HG03108 (cell line): ENCODE measurements around the gene KCNQ5.
A peak's percentile ranks its signal among the peaks of the same experiment; 100 is the strongest.

Experiments
- ATAC-seq: cut with Tn5 transposase; IDR thresholded peaks from one replicate; pipeline ENCODE4 v1.9.1; 2021; ENCODE audit warnings: moderate library complexity; ENCODE audit not compliant: unreplicated experiment

The KCNQ5 gene

DNA sequence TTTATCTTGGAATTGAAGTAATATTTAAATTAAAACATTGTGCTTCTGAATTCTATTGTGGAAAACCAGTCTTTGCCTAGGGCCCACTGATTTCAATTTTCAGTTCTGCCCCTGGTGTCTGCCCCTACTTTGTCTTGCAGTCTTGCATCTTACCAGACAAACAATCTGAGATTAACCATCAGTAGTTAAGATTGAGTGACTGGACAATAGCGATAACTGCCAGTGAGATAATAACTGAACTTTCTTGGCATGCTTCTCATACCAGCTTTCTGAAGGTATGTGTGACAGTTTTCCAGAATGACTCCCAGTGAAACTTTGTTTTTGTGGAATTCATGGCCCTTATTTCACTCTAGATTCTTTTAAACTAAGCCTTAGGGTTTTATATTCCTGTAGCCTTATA is 53.5 kb downstream of the KCNQ5 start:
- no peak for ATAC-seq

DNA sequence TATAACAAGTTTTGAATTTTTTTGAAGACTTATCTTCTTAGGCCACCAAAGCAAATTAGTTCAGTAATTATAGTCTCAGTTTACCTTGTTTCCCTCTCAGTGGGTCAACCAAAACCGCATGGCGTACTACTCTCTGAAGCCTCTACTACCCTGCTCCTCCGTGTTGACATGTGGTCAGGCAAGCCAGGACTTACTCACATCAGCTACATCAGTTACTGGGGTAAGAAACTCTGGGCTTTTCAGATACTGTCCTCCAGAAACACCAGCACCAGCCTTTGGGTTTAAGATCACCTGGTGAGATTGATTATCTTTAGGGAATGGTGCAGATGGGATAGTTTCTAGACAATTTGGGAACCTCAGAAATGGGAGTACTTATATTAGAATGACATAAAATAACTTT is 55.1 kb downstream of the KCNQ5 start:
- ATAC-seq = no peak

DNA sequence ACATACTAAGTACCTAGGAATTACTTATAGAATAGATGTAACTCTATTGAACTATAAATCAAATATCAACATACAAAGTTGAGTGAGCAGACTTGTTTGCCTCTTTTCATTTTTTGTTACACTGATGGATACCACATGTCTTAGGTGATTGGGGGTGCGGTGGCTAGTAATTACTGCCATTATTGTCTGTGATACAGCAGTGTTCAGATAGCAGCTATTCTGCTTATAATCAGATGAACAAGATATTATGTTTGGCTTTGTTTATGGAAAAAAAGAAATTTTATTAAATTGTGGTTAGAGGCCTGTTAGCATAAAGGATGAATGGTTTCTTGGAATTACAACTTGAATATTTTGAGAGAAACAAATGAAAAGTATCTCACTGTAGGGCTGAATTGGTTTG is 55.9 kb downstream of the KCNQ5 start:
- no peak for ATAC-seq

DNA sequence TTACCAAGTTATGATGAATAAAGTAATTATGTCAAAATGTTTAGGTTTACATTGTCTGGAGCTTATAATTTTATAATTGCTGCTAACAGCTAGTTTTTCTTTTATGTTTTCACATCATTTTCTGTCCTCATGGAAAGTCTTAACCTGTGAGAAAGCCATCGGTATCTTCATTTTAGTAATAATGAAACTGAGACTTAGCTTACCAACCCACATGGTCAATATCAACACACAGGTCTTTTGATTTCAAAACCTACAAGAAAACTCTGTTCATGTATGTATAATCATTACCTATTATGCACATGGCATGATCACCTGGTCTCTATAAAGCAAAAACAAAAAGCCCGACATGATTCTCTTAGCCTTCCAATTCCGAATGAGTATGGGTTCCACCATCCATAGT is 61.9 kb downstream of the KCNQ5 start:
- peak; percentile 85 for ATAC-seq

DNA sequence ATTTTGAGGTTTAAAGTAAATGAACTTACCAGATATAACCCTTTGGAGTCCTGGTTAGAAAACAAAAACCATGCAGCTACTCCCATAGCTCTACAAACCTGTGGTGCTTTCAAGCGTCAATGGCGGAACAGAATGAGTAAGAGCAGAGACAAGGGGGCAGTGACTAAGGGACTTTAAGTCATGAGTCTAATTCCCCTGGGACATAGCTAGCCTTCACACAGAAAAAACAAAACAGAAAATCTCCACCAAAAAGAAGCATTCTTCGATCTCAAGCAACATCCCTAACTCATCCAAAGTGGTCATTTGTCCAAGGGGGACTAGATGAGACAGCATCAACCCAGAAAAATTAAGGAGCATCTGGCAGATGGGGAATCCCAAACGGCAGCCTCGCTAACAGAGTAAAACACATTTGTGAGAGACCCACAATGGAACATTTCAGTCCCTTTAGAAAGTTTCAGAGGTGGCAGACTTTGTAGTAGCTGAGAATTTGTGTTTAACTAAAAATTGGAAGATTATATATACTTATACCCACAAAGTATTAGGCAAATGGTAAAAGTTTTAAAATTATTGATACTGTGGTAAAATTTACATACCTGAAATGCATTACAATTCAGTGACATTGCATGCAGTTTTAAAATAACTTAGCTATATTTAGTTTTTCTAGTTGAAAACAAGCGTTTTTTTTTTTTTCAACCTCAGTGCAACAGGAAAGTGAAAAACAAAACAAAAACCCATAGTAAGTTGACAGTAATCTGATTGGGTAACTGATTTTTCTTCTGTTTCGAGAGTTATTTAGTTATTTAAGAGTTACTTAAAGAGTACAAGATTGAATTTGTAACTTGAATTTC is 67.5 kb downstream of the KCNQ5 start:
- peak; percentile 78 for ATAC-seq

DNA sequence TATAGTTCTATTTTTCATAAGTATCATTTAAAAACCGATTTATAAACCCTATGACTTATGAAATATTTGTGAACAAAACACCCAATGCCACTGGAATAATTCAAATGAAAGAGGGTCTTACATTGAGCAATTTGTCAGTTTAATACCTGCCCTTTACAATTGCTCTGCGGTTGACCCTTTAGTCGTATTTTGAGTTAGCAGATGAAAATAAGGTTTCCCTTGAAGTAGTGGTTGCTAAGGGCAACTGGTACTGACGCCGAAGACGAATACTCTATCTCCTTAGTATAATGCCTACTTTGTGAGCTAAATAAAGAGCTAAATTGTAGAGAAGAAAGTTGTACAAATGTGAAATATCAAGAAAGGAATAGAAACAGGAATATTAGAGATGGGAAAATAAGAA is 69.4 kb downstream of the KCNQ5 start:
- no peak for ATAC-seq

DNA sequence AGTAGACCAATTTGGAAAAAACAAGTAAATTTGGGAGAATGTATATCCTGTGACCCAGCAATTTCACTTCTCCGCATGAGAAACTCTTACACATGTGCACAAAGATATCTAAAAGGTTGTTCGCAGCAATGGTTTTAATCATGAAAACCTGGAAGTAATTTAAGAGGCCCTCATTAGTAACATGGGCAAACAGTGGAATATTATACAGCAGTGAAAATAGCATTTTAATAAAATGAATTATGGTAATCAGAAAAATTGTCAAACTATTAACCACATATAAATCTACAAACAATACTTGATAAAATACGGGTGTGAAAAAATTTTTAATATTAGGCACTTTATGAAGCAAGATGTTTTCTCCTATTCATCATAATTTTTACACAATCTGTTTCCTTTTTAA is 74.2 kb downstream of the KCNQ5 start:
- ATAC-seq = no peak

DNA sequence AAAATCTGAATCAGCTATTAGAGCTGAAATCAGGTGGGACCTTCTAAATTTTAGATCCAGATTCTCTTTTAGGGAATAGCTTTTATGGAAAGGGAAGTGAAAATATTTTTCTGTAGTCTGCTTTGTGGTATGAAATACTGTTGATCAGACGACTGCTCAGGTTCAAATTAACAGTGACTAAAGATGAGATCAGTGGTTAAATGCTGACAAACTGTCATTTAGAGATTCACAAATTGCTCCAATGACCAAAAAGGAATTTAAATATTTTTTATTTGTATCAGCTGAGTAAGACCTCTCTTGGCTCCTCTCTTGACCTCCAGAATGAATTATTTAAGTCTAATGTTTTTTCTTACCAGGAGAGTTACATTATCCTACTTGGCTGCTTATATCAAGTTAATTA is 77.3 kb downstream of the KCNQ5 start:
- ATAC-seq = no peak

DNA sequence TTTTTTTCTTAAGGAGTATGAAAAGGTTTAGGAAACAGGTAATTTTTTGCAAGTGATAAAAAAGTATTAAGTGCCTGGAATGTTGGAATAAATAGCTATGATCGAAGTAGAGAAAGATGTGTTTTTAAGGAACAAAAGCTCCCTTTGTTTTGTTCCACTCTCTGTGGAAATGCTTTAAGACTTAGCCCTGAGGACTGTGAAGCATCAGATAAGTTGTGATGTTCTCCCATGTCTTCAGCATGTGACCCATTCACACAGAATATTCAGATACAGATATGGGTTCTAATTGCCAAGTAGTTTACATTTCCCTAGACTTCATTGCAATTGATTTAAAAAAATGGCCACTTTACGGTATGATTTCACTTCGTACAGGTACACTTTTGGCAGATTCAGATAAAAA is 80.6 kb downstream of the KCNQ5 start:
- no peak for ATAC-seq

DNA sequence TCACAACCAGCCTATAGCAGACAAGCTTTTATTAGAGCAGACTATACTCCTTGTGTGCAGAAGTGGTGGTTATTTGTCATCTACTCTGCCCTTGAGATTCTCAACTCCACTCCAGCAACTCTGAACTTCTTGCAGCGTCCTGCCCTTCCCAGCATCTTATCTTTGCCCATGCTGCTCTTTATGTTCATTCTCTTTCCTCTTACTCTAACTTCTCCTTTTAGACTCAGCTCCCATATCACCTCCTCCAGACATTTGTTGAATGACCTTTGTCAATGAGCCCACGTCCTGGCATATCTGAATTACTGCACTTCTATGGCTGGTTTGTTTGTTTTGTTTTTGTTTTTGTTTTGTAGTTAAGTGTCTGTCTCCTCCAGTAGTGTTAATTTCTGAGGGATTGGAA is 81.2 kb downstream of the KCNQ5 start:
- no peak for ATAC-seq

DNA sequence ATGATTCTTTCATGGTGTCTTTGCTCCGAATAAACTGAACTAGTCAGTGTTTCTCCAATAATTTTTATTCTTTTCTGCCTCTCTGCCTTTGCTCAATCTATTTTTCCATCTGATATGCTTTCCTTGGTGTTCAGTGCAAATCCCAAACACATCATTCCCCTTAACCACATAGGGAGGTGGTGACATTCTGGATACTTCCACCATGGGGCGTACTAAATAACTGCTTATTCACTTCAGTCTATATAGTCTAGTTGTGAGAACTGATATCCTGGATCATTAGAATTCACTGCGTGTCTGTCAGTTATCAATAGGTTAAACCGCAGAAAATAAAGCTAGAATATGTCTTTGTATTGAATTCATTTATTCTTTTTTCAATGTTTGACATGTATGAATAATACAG is 83.1 kb downstream of the KCNQ5 start:
- ATAC-seq = no peak

DNA sequence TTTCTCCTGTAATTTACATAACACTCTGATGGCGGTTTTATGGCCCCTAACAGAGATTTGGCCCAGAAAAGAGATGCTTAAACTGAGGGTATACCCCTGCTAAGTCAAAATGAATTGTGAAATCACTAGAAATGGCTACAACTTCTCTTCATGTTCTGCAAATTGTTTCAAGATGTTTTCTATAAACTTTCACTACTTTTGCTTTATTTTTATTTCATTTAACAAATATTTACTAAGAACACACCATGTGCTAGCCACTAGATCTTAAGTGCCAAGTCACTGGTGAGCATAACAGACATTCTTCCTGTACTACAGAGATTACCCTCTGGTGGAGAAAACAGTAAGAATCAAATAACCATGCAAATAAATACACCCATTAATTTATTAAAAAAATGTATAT is 87.6 kb downstream of the KCNQ5 start:
- no peak for ATAC-seq

DNA sequence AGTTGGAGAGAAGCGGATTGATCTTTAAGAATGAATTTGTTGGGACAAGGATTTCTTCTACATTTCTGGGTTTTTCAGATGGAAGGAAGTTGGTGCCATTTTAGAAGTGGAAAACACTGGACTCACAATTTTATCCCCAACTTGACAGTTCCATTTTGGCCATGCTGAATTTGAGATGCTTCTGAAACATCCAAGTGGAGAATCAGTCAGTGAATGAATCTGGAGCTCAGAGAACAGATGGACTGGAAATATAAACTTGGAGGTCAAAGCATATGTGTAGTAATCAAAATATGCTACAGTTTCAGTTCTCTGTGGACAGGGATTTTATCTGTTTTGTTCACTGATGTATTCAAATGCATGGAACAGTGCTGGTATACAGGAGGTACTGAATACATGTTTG is 89.9 kb downstream of the KCNQ5 start:
- ATAC-seq = no peak

DNA sequence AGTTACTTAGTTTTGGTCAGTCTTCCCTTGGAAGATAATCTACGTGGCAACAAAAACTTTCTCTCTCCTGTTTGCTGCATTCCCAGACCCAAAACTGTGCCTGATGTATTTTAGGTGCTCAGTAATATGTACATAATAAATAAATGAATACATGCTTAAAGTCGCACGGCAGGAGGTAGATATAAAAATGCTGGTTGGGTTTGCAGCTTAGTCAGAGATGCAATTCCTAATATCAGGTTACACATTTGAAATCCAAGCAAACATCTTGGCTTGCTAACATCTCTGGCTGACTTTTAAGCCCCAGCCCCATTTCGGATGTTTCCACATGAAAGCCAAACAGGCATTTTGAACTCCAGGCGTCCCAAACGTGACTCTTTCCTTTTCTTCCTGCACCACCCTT is 91.0 kb downstream of the KCNQ5 start:
- ATAC-seq = no peak

DNA sequence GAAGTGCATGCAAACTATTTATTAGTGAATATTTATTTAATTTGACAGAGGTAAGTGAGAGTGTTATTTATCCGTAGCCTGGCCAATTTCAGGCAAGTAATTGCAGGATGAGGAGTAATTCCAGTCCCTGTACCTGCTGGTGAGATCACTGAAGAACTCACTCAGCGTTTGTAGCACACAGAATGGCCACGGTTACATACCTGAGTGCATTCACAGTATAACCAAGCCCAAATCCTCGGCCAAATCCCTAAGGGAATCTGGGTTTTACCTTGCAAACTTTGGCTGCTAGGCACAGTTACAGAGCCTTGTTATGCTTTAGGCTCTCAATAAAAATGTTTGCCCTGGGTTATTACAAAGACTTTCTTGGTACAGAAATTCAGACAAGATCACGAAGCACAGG is 93.3 kb downstream of the KCNQ5 start:
- no peak for ATAC-seq

DNA sequence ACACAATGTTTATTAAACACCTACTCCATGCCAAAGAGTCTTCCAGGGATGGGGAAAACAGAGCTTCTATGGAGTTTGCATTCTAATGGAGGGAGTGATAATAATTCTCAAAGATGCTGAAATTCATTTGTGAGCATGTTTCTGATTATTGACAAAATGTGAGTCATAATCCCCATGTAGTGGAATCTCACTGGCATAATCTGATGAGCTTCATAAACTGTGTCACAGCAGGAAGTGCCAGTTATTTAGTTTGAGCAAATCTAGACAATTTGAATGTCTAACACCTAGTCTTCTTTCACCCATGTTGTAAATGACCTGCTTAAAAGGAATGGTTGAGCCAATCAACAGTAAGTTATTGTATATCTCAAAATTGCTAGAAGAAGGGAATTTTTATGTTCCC is 95.1 kb downstream of the KCNQ5 start:
- no peak for ATAC-seq

DNA sequence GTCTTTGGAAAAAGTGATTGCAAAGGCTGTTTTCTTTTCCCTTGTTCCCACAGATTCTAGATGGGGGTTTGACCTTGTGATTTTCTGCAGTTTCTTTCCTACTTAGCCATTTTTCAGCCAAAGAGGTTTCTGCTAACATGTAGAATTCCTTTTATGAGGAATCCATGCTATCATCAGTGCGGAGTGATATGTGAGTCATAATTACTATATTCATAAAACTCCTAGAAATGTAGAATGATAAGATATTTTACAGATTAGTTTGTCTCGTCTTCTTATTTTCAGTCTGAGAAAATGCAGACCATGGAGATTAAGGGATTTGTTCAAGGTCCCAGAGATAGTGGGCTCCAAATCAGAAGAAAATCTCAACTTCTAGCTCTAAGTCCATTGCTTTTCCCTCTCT is 98.6 kb downstream of the KCNQ5 start:
- no peak for ATAC-seq

DNA sequence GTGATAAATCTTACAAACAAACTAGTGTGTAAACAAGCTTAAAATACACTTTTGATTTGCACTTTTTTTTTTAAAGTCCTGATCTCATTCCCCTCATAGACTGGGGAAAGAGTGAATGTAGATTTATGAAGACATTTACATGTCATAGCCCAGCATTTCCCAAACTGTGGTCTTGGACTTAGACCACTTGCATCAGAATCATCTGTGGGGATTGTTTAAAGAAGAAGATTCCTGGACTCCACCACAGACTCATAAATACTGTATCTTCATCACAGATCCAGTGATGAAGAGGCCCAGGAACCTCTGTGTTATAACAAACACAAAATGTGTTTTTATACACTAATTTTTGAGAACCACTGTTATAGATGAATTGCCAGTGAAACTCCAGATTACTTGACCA is 99.5 kb downstream of the KCNQ5 start:
- ATAC-seq = no peak

DNA sequence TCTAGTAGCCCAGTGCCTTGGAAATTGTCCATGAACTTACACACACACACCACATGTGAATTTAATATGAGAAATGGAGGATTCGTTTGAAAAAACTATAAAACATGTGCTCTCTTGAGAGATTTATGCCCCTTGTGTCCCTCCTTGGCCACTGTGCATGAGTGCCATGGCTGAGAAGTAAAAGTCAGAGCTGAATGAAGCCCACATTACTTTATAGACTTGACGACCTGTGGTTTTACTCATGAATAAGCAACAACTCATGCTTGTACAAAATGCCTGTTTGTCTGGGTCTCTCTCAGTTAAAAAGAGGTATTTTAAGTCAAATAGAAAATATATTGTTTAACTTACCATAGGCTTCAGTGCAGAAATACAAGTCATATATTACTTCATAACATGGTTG is 102.7 kb downstream of the KCNQ5 start:
- peak; percentile 71 for ATAC-seq

DNA sequence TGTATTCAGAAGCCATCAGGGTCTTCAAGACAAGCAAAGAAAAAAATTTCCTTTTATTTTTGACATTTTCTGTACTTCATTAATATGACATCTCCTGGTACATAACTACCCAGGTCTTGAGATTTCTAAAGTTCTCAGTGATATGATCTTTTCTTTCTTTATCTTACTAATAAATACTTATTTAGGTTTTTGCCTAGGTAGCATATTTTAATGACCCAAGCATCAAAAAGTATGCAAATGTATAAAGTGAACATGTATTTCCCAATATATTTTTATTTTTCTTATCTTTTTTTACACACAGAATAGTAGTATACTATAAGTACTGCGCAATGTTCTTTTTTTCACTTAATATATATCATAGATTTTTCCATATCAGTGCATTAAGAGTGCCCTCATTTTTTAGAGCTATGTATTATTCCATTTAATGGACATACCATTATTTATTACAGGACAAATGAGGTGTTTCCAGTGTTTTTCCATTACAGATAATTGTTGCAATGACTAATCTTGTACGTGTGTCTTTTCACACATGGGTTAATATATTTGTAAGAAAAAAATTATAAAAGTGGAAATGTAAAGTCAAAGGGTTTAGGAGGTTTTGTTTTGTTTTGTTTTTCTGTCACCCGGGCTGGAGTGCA is 107.0 kb downstream of the KCNQ5 start:
- no peak for ATAC-seq

DNA sequence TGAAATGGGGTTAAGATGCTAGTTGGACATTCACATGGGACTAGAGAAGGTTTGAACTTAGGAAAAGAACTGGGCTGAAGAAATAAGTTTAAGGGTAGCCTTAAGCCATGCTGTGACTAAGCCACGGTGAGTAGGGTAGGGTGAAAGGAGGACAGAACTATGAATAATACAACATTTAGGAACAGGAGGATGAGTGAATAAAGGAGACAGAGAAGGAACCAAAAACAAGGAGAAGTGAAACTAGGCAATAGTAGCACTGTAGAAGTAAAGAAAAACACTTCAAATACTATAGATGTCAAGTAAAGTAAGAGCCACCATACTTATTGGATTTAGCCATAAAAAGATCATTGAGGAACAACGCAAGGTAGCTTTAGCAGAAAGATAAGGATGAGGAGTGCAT is 111.2 kb downstream of the KCNQ5 start:
- no peak for ATAC-seq

DNA sequence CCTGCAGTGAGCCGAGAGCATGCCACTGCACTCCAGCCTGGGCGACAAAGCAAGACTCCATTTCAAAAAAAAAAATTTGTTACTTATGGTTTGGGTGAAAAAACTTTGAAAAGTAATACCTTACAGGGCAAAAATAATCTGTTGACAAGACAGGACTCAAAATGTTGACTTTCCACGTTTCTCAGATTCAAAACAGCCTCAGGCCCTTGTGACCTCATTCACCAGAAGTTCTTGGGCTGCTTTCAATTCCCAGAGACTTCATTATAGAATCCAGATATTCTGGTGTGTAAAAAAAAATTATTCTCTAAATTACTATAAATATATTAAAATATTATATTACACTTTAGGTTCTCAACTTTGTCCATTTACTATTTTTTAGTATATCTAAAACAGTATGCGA is 116.2 kb downstream of the KCNQ5 start:
- no peak for ATAC-seq

DNA sequence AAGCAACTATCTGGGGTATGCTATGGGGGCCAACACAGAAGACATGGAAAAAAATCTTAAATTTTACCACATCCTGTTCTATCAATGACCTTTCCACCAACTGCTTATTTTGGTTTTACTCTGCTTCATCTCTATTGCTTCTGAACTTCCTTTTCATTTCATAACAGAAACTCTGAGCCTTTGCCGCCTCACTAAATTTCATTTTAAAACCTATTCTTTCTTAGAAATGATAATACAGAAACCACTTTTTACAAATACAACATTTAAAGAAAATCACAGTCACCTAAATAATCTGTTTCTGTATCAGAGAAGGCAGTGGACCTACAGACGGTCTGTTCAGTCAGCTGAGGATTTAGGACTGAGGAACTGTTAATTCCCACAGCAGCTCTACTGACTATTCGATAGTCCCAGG is 117.5 kb downstream of the KCNQ5 start:
- peak; percentile 55 for ATAC-seq
